Hepatocyte (in vitro differentiated cells): Measurements from ENCODE around the gene FAM222B. TPM values are rescaled to one million over a fixed set of nuclear protein-coding genes. Genes with fewer than 3 reads are reported as not detected.

Experiments
- DNase-seq: peaks from one replicate; pipeline ENCODE4 v3.0.0-alpha.2; 2016; ENCODE audit warnings: low spot score
- H2AFZ ChIP-seq: fragments of 200-600 bp; sonication (generic); 2 replicates; pipeline ENCODE4 v1.6.0; 2016; ENCODE audit warnings: antibody characterized with exemption, mild to moderate bottlenecking
- H3K27ac ChIP-seq: fragments of 200-600 bp; sonication (generic); 2 replicates; pipeline ENCODE4 v1.5.1; 2016; ENCODE audit warnings: mild to moderate bottlenecking
- H3K27me3 ChIP-seq: fragments of 200-600 bp; sonication (generic); 2 replicates; pipeline ENCODE4 v1.6.1; 2016
- H3K36me3 ChIP-seq: fragments of 200-600 bp; sonication (generic); replicated peaks from 2 replicates; pipeline ENCODE4 v1.5.1; 2016; ENCODE audit warnings: low read depth; ENCODE audit not compliant: insufficient read depth
- H3K4me1 ChIP-seq: fragments of 200-600 bp; sonication (generic); 2 replicates; pipeline ENCODE4 v1.5.1; 2016; ENCODE audit warnings: mild to moderate bottlenecking, moderate library complexity; ENCODE audit not compliant: insufficient read depth
- H3K4me2 ChIP-seq: fragments of 200-600 bp; sonication (generic); 2 replicates; pipeline ENCODE4 v1.6.0; 2016
- H3K4me3 ChIP-seq: fragments of 200-600 bp; sonication (generic); 2 replicates; pipeline ENCODE4 v1.5.1; 2016; ENCODE audit warnings: mild to moderate bottlenecking
- H3K79me2 ChIP-seq: fragments of 200-600 bp; sonication (generic); 2 replicates; pipeline ENCODE4 v1.6.0; 2017; ENCODE audit warnings: mild to moderate bottlenecking
- H3K9me2 ChIP-seq: fragments of 200-600 bp; sonication (generic); replicated peaks from 2 replicates; pipeline ENCODE4 v1.6.0; 2017; ENCODE audit warnings: mild to moderate bottlenecking; ENCODE audit not compliant: insufficient read depth
- H3K9me3 ChIP-seq: fragments of 200-600 bp; sonication (generic); 2 replicates; pipeline ENCODE4 v1.5.1; 2016; ENCODE audit warnings: low read depth, mild to moderate bottlenecking
- H4K20me1 ChIP-seq: fragments of 200-600 bp; sonication (generic); 2 replicates; pipeline ENCODE4 v1.6.0; 2016; ENCODE audit warnings: mild to moderate bottlenecking; ENCODE audit not compliant: insufficient read depth, poor library complexity, severe bottlenecking
- CTCF ChIP-seq: fragments of 200-600 bp; sonication (generic); IDR thresholded peaks from 2 replicates; pipeline ENCODE4 v1.5.1; 2016; ENCODE audit warnings: antibody characterized with exemption, mild to moderate bottlenecking; ENCODE audit not compliant: poor library complexity
- EZH2 ChIP-seq: fragments of 200-600 bp; sonication (generic); IDR thresholded peaks from 2 replicates; pipeline ENCODE4 v1.6.1; 2016; ENCODE audit warnings: antibody characterized with exemption, mild to moderate bottlenecking, borderline replicate concordance
- EZH2phosphoT487 ChIP-seq: fragments of 200-600 bp; sonication (generic); IDR thresholded peaks from one replicate; pipeline ENCODE4 v1.6.1; 2018; ENCODE audit warnings: antibody characterized with exemption, mild to moderate bottlenecking, low read depth, moderate library complexity; ENCODE audit not compliant: unreplicated experiment, severe bottlenecking
- WGBS: methylation state at CpG from one replicate; pipeline ENCODE4 v1.1.6; 2016; ENCODE audit warnings: low lambda C conversion rate; ENCODE audit errors: missing lambda C conversion rate; 5-methylcytosine and 5-hydroxymethylcytosine counted together
- polyA plus RNA-seq: library from polyadenylated mRNA; unstranded; fragments of >200 nt; fragmentation: Nextera tagmentation; extraction: Ambion mirVana; gene quantifications from 2 replicates; pipeline ENCODE4 v1.2.1, GENCODE V29; 2016
- total RNA-seq: library from RNA; depleted of rRNA; stranded (reverse); fragments of >200 nt; gene quantifications from 2 replicates; pipeline ENCODE4 v1.2.3, GENCODE V29; 2014

Gene FAM222B
- total and polyA plus RNA-seq, 2 experiments from 2014 or later = 7.9 to 36.0 TPM

GRCh38 chr17:28774206-28774605 lies 68.4 kb downstream of the FAM222B start:
- H3K4me2 ChIP-seq = no peak overlapping the region
- H3K4me1 ChIP-seq = no peaks in the 10 kb centered on the region
- no peak overlapping the region for H3K27ac ChIP-seq
- peaks cover 91% of the 10 kb centered on the region for H3K79me2 ChIP-seq
- no peak overlapping the region for H3K4me3 ChIP-seq
- no peaks in the 10 kb centered on the region for H3K9me3 ChIP-seq
- TF ChIP-seq CTCF = no peak
- TF ChIP-seq EZH2 = no peak
- TF ChIP-seq EZH2phosphoT487 = no peak
- no peaks in the 10 kb centered on the region for H3K36me3 ChIP-seq
- 81% methylated on average over 3 of the region's 3 CpGs for whole genome bisulfite sequencing
- no peak overlapping the region for H2AFZ ChIP-seq
- no peaks in the 10 kb centered on the region for H3K27me3 ChIP-seq
- H3K9me2 ChIP-seq = no peaks in the 10 kb centered on the region
- H4K20me1 ChIP-seq = peaks cover 15% of the 10 kb centered on the region
- no peak for DNase-seq

DNA sequence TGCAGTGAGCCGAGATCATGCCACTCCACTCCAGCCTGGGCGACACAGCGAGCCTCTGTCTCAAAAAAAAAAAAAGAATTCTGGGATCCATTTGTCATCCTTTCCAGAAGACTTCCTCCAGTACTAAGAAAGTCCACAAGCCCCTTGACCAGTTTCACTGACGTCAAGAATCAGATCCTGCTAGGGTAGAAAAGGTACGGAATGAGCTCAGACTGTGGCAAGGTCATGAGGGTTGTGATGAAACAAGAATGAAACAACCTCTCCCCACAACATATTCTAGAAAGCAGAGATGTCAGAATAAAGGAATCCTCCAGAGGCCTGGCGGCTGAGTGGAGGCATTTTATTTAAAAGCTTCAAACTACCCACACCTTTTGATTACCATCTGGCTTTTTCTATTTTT lies 68.9 kb downstream of the FAM222B start:
- no peak for DNase-seq
- Histone ChIP-seq H3K9me3 (no peaks in the 10 kb centered on the region), H3K9me2 (no peaks in the 10 kb centered on the region), H4K20me1 (peaks cover 15% of the 10 kb centered on the region), H3K4me1 (no peaks in the 10 kb centered on the region), H3K27me3 (no peaks in the 10 kb centered on the region), H3K36me3 (no peaks in the 10 kb centered on the region), H2AFZ (no peak overlapping the region), H3K4me2 (no peak overlapping the region), H3K4me3 (no peak overlapping the region), H3K27ac (no peak overlapping the region), H3K79me2 (peaks cover 88% of the 10 kb centered on the region)
- no peak for TF ChIP-seq CTCF
- no peak for TF ChIP-seq EZH2phosphoT487
- no peak for TF ChIP-seq EZH2
- 91% methylated on average over 6 of the region's 6 CpGs for WGBS

DNA sequence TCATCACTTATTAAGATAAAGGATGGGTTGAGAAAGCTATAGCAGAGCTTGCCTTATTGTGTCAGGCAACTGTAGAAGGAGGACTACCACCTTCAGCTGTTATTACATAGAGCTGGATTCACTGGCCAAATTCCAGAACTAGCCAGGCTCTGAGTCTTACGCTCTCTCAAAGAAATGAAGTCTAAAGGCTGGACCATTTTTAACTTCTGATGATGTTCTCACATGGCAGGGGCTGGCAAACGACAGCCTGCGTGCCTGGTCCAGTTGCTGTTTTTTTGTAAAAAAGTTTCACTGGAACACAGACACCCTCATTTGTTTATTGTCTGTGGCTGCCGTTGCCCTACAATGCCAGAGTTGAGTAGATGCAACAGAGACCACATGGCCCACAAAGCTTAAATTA lies 77.6 kb downstream of the FAM222B start:
- DNase-seq = no peak
- 83% methylated on average over 4 of the region's 4 CpGs for WGBS
- H3K9me3 ChIP-seq = no peaks in the 10 kb centered on the region
- H3K27ac ChIP-seq = no peak overlapping the region
- H3K9me2 ChIP-seq = no peaks in the 10 kb centered on the region
- H3K4me3 ChIP-seq = no peak overlapping the region
- no peaks in the 10 kb centered on the region for H3K27me3 ChIP-seq
- H3K36me3 ChIP-seq = no peaks in the 10 kb centered on the region
- peaks cover 34% of the 10 kb centered on the region for H3K79me2 ChIP-seq
- TF ChIP-seq CTCF (no peak), EZH2phosphoT487 (no peak)
- no peaks in the 10 kb centered on the region for H3K4me1 ChIP-seq
- H4K20me1 ChIP-seq = peaks cover 7% of the 10 kb centered on the region
- H2AFZ ChIP-seq = no peak overlapping the region
- no peak overlapping the region for H3K4me2 ChIP-seq

GRCh38 chr17:28763804-28764266 lies 78.8 kb downstream of the FAM222B start:
- no peak for TF ChIP-seq EZH2
- no peak for TF ChIP-seq EZH2phosphoT487
- TF ChIP-seq CTCF = peak; percentile 93
- no peak overlapping the region for H3K27ac ChIP-seq
- H2AFZ ChIP-seq = no peak overlapping the region
- H3K4me2 ChIP-seq = no peak overlapping the region
- H3K79me2 ChIP-seq = peaks cover 27% of the 10 kb centered on the region
- peak; percentile 88 for DNase-seq
- peaks cover 4% of the 10 kb centered on the region for H4K20me1 ChIP-seq
- H3K9me2 ChIP-seq = no peaks in the 10 kb centered on the region
- no peaks in the 10 kb centered on the region for H3K9me3 ChIP-seq
- H3K4me1 ChIP-seq = no peaks in the 10 kb centered on the region
- H3K36me3 ChIP-seq = no peaks in the 10 kb centered on the region
- H3K27me3 ChIP-seq = no peaks in the 10 kb centered on the region
- WGBS = 57% methylated on average over 5 of the region's 5 CpGs
- no peak overlapping the region for H3K4me3 ChIP-seq
